Colonic mucosa (tissue), 4 donors: Measurements from ENCODE around the gene ALOX5AP. TPM values are rescaled to one million over a fixed set of nuclear protein-coding genes. Genes with fewer than 3 reads are reported as not detected.
A peak's percentile ranks its signal among the peaks of the same experiment; 100 is the strongest.

Experiments
- DNase-seq: peaks from one replicate; pipeline ENCODE4 v3.0.0-alpha.2; 2020
- H3K27ac ChIP-seq: fragments of 200-600 bp; one replicate; pipeline ENCODE4 v1.8.0; 2021
- H3K27me3 ChIP-seq: fragments of 200-600 bp; one replicate; pipeline ENCODE4 v1.8.0; 2021
- H3K36me3 ChIP-seq: fragments of 200-600 bp; one replicate; pipeline ENCODE4 v1.8.0; 2021
- H3K4me1 ChIP-seq: fragments of 200-600 bp; one replicate; pipeline ENCODE4 v1.8.0; 2021; ENCODE audit warnings: mild to moderate bottlenecking
- H3K4me3 ChIP-seq: fragments of 200-600 bp; one replicate; pipeline ENCODE4 v1.8.0; 2021
- H3K9ac ChIP-seq, 2 donors: one replicate each; pipeline ENCODE4 v1.7.0; 2013; ENCODE audit warnings: control low read depth in 2 of 2, low read depth in 2 of 2, low read length in 2 of 2
- H3K9me3 ChIP-seq: fragments of 200-600 bp; one replicate; pipeline ENCODE4 v1.8.0; 2021
- intact Hi-C: fragments of 100-400 bp; cut with DNase I; formaldehyde crosslinking; loops from one replicate; pipeline ENCODE4 v1.14.1; 2022
- total RNA-seq, 2 donors: library from RNA; stranded (reverse); fragmentation: NEBNext Ultra II Directional in 1 of 2; extraction: Animal tissue kit (Norgen Biotek cat#: 25700) in 1 of 2; gene quantifications; one replicate each; pipeline ENCODE4 v1.2.1, GENCODE V29; 2021
- TF ChIP-seq, protein P1 (sequence below): fragments of 200-600 bp; IDR thresholded peaks from one replicate; pipeline ENCODE4 v1.8.0; 2022; ENCODE audit warnings: antibody characterized with exemption, mild to moderate bottlenecking
- donor health status: healthy.
- donor health status: DM: no; HTN: no; CAD: no.
- donor health status: DM: no; HTN: no; CAD: no.

Gene ALOX5AP
- total RNA-seq, 2 donors from 2014 or later = 5.0 to 5.1 TPM

DNA sequence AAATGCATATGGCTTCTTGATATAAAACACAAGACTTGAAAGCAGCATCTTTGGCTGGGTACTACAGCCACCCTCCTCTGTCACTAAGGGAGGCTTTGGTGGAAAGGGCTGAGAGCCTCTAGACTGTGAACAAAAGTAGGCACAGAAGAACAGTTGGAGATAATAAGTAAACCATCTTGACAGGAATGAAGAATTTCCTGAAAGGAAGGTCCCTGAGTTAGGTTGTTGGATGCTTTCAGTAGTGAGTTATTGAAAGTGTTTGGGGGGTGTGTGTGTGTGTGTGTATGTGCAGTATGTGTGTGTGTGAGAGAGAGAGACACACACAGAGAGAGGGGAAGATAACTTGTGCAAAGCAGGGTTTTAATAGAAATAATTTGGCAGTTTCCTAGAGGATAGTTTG lies 38.2 kb downstream of the ALOX5AP start:
- Histone ChIP-seq H3K27me3 (no peaks in the 10 kb centered on the region), H3K9me3 (no peaks in the 10 kb centered on the region), H3K36me3 (no peaks in the 10 kb centered on the region), H3K9ac (no peak overlapping the region), H3K27ac (no peak overlapping the region), H3K4me3 (no peak overlapping the region), H3K4me1 (no peaks in the 10 kb centered on the region)
- TF ChIP-seq, protein P1, sequence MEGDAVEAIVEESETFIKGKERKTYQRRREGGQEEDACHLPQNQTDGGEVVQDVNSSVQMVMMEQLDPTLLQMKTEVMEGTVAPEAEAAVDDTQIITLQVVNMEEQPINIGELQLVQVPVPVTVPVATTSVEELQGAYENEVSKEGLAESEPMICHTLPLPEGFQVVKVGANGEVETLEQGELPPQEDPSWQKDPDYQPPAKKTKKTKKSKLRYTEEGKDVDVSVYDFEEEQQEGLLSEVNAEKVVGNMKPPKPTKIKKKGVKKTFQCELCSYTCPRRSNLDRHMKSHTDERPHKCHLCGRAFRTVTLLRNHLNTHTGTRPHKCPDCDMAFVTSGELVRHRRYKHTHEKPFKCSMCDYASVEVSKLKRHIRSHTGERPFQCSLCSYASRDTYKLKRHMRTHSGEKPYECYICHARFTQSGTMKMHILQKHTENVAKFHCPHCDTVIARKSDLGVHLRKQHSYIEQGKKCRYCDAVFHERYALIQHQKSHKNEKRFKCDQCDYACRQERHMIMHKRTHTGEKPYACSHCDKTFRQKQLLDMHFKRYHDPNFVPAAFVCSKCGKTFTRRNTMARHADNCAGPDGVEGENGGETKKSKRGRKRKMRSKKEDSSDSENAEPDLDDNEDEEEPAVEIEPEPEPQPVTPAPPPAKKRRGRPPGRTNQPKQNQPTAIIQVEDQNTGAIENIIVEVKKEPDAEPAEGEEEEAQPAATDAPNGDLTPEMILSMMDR = no peak
- DNase-seq = no peak
- intact Hi-C loops = no loop called here

DNA sequence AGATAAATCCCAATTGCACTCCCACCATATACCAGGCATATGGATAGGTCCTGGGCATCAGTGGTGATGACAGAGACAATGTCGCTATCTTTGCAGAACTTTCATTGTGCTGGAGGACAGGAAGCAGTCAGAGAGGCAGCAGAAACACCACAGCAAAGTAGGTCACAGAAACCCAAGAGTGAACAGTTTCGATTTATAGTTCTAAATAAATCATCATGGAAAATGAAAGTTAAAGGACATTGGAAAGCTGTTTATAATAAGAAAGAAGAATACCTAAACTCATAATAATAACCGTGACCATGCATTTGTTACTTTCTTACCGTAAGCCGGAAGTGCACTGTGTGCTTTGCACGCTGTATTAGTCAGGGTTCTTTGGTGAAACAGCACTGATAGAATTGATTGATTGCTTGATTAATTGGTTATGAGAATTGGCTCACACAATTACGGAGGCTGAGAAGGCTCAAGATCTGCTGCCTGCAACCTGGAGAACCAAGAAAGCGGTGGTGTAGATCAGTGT lies 38.9 kb downstream of the ALOX5AP start:
- Histone ChIP-seq H3K27ac (no peak overlapping the region), H3K27me3 (no peaks in the 10 kb centered on the region), H3K9ac (peak overlapping the region in 1 of 2 donors; percentile 25), H3K4me3 (no peak overlapping the region), H3K9me3 (no peaks in the 10 kb centered on the region), H3K36me3 (no peaks in the 10 kb centered on the region), H3K4me1 (no peaks in the 10 kb centered on the region)
- TF ChIP-seq, protein P1 = no peak
- intact Hi-C loops = no loop called here
- DNase-seq = no peak

DNA sequence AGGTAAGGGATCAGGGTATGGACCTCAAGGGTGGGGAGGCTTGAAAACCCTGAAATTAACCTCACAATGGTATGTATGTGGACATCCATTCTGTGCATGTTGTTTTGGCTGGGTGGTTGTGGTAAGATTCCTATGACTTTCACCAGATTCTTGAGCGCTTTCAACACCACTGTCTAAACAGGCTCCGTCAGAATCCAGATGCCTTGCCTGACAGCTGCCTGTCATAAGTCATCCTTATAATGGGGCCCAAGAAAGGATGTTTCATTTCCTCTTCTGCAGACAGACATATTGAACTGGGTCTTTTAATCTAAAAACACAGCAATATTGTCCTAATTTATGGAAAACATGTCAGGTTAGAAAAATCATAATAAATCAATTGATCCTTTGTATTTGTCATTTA lies 41.3 kb downstream of the ALOX5AP start:
- Histone ChIP-seq H3K27ac (no peak overlapping the region), H3K4me3 (no peak overlapping the region), H3K9me3 (no peaks in the 10 kb centered on the region), H3K4me1 (no peaks in the 10 kb centered on the region), H3K36me3 (no peaks in the 10 kb centered on the region), H3K27me3 (no peaks in the 10 kb centered on the region), H3K9ac (no peak overlapping the region)
- TF ChIP-seq, protein P1 = no peak
- intact Hi-C loops = no loop called here
- no peak for DNase-seq

DNA sequence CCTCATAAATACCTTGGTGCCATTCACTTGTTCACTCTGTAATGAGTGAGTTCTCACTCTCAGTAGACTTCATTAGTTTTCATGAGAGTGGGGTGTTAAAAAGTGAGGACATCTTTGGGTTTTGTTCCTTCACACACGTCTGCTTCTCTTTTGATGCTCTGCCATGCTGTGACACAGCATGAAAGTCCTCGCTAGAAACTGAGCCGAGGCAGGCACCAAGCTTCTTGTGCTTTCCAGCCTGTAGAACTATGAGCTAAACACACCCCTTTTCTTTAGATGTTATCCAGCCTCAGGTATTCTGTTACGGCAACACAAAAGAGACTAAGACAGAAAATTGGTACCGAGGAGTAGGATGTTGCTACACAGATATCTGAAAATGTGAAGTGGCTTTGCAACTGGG lies 43.7 kb downstream of the ALOX5AP start:
- Histone ChIP-seq H3K9ac (no peak overlapping the region), H3K4me1 (no peaks in the 10 kb centered on the region), H3K4me3 (no peak overlapping the region), H3K9me3 (no peaks in the 10 kb centered on the region), H3K27ac (no peak overlapping the region), H3K36me3 (no peaks in the 10 kb centered on the region), H3K27me3 (no peaks in the 10 kb centered on the region)
- intact Hi-C loops = no loop called here
- TF ChIP-seq, protein P1 = no peak
- DNase-seq = no peak

DNA sequence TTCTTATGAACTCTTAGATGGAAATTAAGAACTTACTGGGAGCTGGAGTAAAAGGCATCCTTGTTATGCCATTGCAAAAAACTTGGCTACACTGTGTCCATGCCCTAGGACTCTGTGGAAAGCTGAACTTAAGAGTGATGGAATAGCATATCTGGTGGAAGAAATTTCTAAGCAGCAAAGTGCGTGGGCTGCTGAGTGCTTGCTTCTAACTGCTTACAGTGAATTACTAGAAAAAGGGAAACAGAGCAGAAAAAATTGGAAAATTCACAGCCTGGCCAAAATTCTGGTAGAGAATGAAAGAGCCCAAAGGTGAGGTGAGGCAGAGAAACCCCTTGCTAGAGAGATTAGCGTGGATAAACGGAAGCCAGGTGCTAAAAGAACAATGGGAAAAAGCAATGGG lies 44.3 kb downstream of the ALOX5AP start:
- DNase-seq = no peak
- no peak overlapping the region for H3K9ac ChIP-seq
- H3K36me3 ChIP-seq = no peaks in the 10 kb centered on the region
- no peaks in the 10 kb centered on the region for H3K27me3 ChIP-seq
- intact Hi-C loops = no loop called here
- no peaks in the 10 kb centered on the region for H3K9me3 ChIP-seq
- no peaks in the 10 kb centered on the region for H3K4me1 ChIP-seq
- H3K4me3 ChIP-seq = no peak overlapping the region
- TF ChIP-seq, protein P1 = no peak
- H3K27ac ChIP-seq = no peak overlapping the region
